CD4-positive, alpha-beta T cell treated with Interleukin-6 at 100 ng/mL for 8 hours (primary cell): ENCODE results near the gene MSI2.

Experiments used
- DNase-seq: peaks from one replicate; pipeline ENCODE4 v3.0.0-alpha.2; 2020; ENCODE audit warnings: mixed read lengths, low spot score

Gene MSI2

DNA sequence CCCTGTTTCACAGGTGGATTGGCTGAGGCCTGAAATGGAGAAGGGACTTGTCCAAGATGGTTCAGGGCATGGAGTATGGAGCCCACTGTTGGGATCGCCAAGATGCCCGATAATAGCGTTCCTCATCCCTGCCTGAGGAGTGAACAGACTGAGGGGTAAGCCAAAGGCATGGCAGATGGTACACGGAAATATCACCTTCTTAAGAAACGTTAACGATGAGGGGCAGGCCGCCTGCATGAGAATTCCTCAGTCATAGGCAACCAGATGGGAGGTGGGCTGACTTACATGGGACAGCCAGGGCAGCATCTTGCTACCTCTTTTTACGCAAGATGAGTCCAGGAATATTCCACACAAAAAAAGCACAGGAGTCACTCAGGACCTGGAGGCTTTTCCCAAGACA lies 300.7 kb downstream of the MSI2 start:
- DNase-seq = no peak

DNA sequence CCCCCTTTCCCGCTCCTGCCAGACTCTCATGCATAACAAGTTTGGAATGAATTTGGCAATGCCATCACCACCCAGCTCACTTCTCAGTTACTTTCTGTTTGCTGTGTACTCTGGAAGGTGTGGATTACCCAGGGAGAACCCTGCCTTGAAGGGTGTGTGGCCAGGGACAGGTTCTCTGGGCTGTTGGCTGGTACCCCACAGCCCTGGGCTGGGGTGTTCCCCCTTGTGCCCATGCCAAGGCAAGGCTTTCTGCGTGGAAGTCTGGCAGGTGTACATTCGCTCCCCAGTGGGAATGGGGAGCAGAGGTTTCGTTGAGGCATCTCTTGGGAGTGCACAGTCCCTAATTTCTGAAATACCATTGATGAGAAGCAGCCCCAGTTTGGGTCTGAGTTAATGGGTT lies 301.1 kb downstream of the MSI2 start:
- no peak for DNase-seq

DNA sequence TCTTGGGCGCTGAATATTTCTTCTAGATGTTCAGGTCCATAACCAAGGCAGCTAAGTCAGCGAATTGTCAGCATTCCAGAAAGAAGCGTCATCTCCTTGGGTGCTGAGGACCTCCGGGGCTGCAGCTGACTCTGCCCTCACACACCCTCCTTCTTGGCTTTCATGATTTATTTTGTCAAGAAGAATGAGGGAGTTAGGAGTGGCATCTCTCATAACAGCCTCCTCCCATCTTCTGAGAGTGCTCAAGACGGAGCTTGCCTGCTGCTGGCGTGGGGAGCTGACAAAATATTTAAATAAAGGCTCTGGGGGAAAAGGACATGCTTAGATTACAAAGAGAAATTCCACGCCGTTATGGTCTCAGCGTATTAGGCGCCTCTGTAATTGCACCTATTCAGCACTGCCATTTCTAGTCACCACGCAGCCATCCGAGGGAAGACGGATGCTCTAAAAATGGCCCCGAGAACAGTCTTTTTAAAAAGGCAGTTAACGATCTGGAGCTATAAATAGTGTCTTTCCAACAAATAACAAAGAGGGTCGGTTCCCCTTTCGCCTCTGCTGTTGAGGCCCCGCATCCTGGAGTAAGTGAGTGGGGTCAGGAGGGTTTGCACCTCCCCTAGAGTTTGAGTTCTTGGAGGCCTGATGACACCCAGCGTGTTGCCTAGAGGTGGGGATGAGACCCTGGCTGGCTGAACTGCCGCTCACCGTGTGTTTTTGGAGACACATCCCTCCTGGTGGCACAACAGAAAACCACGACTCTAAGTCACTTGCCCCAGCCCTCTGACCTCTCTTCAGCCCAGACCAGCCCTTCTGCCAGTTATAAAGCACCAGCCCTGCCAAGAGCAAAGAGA lies 301.7 kb downstream of the MSI2 start:
- no peak for DNase-seq

DNA sequence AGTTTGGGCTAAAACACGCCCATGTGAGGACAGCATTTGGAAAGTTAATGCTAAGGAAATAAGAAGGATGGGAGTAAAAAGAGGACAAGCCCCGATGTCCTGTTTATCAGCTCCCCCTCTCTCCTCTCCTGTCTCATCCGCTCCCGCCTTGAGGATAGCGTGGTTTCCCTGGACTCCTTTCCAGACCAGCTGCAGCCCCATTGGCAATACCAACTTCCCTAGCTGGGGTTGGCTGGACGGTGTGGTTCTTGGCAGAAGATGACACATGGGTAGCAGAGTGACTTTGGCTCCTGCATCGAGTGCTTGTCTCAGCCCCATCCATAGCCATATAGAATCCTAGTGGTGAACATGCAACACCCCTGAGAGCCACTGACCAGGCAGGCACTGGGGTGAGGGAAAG lies 302.9 kb downstream of the MSI2 start:
- no peak for DNase-seq

DNA sequence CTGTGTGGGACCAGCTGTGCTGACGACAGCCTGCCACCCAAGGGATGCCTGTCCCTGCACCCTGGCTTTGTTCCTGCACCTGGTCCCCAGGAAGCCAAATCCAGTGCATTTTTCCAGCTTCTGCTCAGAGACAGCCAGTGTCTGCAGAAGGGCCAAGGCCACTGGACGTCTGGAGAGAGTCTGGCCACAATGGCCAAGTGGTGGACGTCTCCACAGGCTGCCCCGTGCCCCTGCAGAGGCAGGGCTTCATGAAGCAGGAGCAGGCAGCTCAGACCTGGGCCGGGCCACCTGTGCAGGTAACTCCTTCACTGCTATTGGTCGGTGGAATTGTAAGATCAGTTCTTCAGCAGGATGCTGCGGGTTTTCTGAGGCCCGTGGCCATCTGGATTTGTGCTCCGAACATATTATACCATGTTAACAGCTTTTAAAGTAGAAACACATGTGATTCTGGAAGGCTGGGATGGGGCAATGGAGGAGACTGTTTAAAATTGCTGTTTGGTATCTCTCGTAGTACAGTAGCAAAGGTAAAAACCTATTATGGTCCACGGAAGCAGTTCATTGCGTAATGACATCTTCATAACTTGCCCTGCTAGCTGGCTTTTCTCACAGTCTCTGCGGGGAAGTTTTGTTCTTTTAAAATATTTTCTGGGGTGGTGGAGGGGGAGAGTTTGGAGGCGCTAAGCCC lies 303.5 kb downstream of the MSI2 start:
- DNase-seq = no peak

DNA sequence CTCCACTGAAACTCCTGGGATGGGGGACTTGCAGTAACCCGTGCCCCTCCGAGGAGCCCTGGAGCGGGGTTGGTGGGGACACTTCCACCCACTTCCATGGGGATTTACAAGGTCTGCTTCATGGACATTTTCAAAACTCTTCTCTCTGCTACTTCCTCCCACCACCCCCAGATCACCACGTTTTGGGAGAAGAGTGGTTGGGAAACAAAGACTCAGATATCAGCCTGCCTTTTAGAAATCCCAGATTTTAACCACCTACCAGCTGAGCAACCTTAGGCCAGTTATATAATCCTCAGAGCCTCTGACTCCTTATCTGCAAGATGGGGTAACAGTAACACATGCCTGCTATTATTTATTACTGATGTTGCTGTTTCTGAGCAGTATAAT lies 304.0 kb downstream of the MSI2 start:
- no peak for DNase-seq

DNA sequence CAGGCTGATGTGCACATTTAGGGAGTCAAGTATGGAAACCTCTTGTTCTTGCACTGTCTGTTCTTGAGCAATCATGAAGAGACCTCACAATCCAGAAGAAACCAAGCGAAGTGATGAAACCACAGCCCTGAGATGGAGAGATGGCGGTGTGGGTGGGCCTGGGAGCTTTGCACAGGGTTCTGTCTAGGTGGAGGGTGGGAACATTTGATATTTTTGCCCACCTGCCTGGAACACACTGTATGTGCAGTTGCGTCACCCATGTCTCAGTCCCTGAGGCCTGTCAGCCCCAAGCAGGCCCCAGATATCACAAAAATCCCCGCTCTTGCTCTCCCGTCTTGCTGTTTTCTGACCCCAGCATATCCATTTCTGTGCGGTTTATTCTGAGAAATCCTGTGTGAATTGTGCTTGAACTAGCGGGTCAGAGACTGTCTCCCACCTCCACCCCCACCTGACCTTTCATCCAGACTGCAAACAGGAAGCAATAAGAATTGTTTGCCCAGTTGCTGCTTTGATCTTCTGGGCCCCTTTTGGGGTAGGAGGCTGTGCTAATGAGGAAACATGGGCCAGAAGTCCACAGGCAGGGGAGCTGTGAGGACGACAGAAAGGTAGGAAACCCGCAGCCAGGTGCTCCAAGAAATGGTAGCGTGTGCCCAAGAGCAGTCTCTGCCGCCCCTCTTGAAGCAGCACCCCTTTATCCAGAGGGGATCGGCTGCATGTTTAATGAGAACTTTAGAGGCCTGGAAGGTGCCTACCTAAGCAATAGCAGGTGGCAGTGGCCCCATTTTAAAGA lies 304.9 kb downstream of the MSI2 start:
- no peak for DNase-seq

DNA sequence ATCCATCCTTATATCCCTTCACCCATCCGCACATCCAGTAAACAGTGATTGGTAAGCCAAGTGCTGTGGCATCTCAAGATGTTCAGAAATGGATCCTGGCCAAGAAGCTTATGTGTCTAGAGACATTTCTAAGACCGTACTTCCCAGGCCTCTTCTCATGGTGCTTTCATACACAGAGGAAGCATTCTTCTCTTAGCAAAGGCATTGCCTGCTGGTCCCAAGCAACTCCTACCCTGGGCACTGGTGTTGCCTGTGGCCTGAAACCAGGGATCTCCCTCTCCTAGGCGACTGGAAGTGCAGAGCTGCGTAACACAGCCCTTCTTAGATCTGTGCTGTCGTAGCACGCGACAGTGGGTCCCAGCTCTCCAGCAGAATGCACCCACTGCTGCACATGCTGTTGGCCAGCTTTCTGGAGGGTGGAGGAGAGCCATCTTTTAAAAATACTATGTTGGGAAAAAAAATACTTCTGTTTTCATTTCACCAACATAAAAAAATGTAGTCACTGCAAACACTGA lies 305.9 kb downstream of the MSI2 start:
- DNase-seq = no peak

DNA sequence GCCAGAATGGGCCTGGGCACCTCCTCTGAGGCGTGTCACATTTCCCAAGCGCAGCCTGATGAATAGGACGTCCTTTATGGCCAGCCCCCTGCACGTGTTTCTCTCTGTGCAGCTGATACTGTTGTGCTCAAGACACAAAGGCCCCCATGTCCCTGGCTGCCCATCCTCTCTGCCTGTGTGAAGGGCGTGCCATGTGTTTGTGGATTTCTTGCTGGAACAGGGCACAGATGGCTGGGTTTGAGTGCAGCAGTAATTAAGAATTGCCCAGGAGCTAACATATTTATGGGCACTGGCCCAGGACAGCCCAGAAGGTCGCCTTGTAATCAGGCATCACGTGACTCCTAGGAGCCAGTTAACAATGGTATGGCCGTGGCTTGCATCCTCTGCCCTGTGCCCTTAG lies 307.6 kb downstream of the MSI2 start:
- no peak for DNase-seq

DNA sequence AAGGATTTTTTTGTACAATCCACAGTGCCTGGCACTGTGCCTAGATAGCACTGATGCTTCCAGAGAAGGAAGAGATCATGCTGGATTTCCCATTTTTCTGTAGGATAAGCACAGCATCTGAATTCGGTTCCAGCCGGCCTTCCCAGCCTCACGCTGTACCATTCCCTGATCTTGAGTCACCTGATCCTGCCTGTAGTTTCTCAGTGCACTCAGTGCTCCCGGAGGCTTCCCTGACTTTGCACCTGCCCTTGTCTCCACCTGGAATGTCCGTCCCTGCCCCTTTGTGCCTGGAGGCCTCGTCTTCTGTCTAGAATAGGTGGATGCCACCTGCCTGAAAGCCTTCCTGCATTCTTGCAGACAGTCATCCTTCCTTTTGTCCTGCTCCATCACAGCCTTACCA lies 308.9 kb downstream of the MSI2 start:
- DNase-seq = no peak

DNA sequence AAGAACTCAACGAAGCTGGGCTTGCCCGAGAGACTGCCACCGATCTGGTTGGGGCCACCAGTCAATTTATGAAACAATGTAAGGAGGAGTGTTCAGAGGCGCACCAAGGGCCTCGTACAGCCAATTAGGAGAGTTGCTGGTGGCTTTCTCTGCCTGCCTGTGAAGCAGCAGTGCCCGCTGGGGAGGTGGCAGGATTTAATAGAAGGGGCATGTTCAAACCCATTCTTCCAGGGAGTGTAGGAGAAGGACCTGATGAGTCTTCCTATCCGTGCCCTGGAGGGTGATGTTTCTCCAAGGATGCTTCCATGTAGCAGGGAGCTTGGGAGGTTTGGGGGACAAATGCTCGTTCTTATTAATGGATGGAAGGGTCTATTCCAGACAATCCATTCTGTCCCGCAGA lies 310.4 kb downstream of the MSI2 start:
- no peak for DNase-seq

DNA sequence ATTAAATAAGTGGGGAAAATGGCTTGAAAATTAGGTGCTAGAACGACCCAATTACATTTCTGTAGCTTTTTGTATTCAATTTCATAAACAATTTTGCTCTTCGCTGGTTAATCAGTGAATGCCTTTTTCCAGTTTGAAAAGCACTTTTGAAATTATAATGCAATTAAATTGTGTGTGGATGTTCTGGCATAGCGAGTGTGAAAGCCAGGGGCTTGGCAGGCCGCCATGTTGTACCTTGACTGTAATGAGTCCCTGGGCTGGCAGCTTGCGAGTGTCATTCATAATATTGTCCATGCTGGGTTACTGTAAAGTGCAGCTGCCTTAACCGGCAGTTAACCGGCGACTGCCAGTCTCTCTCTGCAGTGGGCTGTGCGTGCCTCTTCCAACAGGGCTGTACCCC lies 310.9 kb downstream of the MSI2 start:
- DNase-seq = no peak

DNA sequence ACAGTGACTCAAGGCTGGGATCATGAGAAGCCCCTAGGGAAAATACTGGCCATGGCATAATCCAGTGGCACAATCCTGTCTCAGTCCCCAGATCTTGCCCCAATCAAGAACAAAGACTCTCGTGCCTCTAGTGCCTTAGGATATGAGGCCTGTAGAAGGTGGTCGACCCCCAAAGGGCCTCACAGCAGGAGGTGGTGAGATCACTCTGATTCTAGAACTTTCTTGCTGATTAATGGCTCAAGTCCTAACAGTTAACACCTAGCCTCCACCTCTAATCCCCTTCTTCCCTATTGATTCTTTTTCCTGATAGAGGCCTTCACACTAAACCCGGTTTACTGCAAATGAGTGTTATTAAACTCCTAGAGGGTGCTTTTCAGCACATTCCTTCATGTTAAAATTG lies 312.0 kb downstream of the MSI2 start:
- DNase-seq = no peak

DNA sequence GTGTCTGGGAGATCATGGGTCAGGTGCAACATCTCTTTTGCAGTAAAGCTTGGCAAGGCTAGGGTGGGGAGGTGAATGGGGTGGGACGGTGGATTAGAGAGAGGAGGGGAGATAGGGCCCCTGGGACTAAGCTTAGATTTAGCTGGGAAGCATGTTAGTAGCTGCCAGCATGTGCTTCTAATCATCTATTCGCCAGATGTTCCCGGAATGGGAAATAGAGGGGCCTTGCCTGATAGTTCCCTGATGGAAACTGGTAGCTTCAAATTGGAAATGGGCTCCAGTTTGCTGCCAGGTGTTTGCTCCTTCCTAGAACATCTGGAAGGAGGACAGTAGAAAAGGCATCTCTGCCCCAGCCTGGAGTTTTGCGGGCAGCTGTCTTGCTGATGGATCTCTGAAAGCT lies 312.7 kb downstream of the MSI2 start:
- no peak for DNase-seq

DNA sequence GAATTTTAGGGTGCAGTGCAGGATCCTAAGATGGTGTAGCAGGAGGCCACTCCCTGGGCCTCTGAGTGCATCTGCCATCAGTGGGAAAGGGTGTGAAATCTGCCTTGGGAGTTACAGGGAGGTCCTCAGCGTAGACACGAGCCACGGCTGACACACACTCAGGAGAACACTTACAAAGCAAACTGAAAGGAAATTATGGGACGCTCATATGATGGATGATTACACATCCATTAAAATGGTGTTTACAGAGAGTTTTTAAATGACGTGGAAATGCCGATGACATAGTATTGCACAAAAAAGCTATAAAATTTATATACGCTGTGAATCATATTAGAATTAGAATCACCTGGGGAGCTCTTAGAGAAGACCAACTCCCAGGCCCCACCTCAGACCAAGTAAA lies 313.5 kb downstream of the MSI2 start:
- DNase-seq = no peak

DNA sequence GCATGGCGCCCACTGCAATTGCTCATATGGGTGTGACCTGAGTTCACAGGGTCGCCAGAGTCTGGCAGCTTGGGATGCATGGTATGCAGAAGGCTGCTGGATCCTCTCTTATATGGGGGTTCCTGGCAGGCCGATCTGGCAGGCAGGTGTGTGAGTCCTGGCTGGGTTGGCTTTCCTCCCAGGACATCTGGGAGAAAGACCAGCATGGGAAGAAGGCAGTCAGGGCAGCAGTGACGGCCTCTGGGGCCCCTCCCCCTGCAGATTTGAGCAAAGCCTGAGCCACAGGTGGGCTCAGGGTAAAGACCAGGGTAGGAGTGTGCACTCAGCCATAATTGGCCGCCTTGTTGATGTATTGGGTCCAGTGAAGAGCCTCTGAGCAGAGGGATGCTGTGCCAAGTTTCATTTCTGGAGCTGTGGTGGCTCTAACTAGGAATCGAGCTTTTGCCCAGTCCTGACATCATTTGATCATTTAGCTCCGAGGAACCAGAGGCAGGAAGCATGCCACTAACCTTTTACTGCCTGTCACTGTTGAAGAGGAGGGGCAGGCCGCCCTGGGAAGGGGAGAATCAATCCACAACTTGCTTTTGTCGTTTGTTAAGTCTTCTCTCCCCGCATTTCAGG lies 314.5 kb downstream of the MSI2 start:
- no peak for DNase-seq

DNA sequence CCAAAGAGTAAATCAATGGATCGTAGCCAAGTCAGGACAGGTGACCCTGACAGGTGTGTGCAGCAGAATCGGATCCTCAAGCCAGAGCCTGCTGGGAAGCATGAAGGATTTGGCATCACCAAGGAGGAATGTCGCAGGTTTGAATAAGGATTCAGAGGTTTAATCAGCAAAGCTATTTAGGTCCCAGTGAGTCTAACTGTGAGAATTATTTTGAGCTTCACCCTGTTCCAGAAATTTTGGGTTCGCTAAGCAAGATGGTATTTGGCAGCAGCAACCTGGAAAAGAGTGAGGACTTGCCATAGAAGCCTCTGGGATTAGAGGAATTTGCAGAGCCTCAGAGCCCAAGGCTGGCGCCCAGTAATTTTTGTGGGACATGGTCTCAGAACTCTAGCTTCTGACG lies 315.7 kb downstream of the MSI2 start:
- no peak for DNase-seq

DNA sequence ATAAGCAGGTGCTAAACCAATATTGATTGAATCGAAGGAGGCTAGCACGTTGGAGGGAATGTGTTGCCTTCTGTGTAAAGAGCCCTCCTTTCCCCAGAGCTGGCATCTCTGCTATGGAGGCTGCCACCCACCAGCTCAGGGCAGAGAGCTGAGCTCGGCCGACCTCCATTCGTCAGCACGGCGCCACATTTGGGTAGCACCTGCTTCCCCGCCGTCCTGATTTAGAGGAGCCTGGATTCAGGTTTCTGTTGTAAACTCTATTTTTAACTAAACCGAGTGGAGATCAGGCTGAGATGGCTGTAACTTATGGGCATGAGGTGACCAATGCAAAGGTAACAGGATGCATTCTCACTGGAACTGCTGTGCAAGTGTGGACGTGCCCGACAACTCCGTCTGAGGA lies 316.3 kb downstream of the MSI2 start:
- DNase-seq = no peak

DNA sequence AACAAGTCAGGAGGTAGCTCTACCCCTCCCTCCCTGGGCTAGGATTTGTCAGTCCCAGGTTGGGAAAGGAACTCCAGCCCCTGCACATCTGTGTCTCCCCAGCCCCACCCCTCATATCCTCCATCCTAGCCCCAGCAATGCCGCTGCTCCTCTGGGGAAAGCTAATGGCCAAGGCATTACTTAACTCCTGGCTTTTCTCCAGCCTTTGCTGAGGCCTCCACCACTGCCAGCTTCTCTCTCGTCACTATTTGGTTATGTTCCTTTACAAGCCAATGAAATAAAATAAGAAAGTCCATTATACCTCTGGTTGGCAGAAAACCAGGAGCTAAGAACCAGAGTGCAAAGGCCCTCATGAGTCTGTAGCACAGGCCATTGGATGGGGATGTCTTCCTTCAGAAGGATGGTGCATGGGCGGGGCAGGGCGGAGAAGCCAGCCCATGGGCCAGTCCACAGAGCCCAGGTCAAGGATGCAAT lies 317.8 kb downstream of the MSI2 start:
- DNase-seq = no peak

DNA sequence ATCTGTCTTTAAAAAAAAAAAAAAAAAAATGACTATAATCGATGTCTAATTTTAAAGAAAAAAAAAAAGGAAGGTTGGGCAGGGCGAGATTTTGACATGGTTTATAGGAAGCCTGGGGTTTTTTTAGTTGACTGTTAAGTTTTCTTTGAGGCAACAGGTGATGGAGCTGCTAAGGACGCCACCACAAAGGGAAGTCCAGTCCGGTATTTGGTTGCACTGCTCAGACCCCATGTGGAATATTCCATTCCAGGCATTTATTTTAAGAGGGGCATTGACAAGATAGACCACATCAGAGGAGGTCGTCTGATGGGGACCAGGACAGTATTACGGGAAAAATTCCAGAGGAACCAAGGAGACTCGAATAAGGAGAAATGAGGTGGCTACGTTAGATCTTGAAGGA lies 320.4 kb downstream of the MSI2 start:
- DNase-seq = no peak

DNA sequence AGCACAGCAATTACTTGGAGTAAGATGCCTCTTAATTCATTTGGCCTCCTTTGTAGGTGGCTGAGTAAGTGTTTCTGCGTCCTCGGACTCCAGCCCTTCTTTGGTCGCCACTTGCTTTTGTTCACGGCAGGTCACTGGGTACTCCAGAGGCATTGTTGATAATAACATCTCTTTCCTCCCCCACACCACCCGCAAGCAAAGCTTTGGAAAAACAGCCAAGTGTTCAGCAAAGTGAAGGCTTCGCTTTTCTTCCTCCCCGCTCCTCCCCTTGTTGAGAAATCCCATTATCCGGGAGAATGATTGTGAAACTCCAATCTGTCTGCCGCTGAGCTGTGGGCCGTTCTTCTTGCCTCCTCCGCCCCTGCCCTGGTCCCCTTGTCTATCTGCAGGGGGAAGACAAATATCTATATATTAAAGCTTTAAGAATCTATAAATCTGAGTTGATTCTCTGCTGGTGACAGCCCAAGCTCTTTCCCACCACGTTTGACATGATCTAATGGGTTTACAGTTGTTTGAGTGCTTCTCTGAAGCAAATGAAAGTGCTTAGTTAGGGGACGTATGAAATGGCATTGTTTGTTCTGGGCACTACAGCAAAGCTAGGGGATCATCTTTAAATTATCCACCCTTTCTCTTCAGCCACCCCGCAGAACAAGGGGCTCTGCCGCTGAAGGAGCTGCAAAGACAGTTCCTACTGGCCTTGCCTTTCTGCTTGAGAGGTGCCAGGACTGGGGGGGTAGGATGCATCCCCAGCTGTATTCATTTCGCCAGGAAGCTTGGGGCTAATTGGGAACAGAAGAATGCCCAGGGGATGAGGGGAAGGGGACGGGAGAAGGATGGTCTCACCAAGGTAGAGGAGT lies 321.7 kb downstream of the MSI2 start:
- DNase-seq = no peak
